K562 (cell line): ENCODE data around the gene NEDD4L. TPM values are rescaled to one million over a fixed set of nuclear protein-coding genes. Genes with fewer than 3 reads are reported as not detected.
A peak's percentile ranks its signal among the peaks of the same experiment; 100 is the strongest.

Source experiments
- ATAC-seq: fragments of 200-7000 bp; cut with Tn5 transposase; 3 replicates; pipeline ENCODE4 v1.9.1; 2020; ENCODE audit warnings: moderate library complexity
- BruUV-seq: library from RNA; stranded (reverse); fragments of 400-500 nt; replicated peaks from 2 replicates; lab custom pipeline; 2021; lab: Mats Ljungman, UMichigan
- CTCF ChIA-PET: fragments of 300-600 bp; formaldehyde crosslinking; extraction: SDS; loops from one replicate; lab custom pipeline; 2021; ENCODE audit warnings: low intra/inter-chr PET ratio; lab: Yijun Ruan, JAX
- POLR2A ChIA-PET: fragments of 300-600, 350-650 bp; sonication (Branson Sonifier 250); formaldehyde crosslinking; extraction: SDS; loops from one replicate; lab custom pipeline; 2021; ENCODE audit warnings: antibody characterized with exemption, inconsistent platforms; lab: Yijun Ruan, JAX
- DNase-seq, 4 experiments: peaks; one replicate each; pipeline versions ENCODE4 v3.0.0 to v3.0.0-alpha.2; 2011 to 2018; ENCODE audit warnings: low spot score in 3 of 4, mixed read lengths in 3 of 4; ENCODE audit errors: extremely low read depth in 1 of 4
- FAIRE-seq: peaks from 2 replicates; lab custom pipeline; 2011; peaks lifted over from hg19 to GRCh38; lab: Jason Lieb, UNC
- H2AFZ ChIP-seq: 2 replicates; pipeline ENCODE4 v1.6.0; 2011; ENCODE audit warnings: low read depth, low read length, control low read depth, inconsistent platforms
- H3K27ac ChIP-seq: fragments of 200-600 bp; 3 replicates; pipeline ENCODE4 v1.8.0; 2011; ENCODE audit warnings: low read depth, mild to moderate bottlenecking, control low read depth, inconsistent platforms, low read length, moderate library complexity, mixed read lengths; ENCODE audit errors: extremely low read depth
- H3K27me3 ChIP-seq, 2 experiments: fragments of 300-600 bp in 1 of 2; 2 replicates in 1 of 2; 3 replicates in 1 of 2; pipeline versions ENCODE4 v1.6.0 to v1.8.0; 2011; ENCODE audit warnings: inconsistent platforms in 2 of 2, low read length in 2 of 2, mild to moderate bottlenecking in 1 of 2, mixed read lengths in 1 of 2, moderate library complexity in 1 of 2; ENCODE audit not compliant: control insufficient read depth in 2 of 2, insufficient read depth in 2 of 2
- H3K36me3 ChIP-seq: fragments of 300-600 bp; 3 replicates; pipeline ENCODE4 v1.8.0; 2011; ENCODE audit warnings: mild to moderate bottlenecking, low read length, inconsistent platforms; ENCODE audit not compliant: control insufficient read depth, insufficient read depth
- H3K4me1 ChIP-seq, 2 experiments: fragments of 200-600 bp in 1 of 2; replicated peaks in 1 of 2; 2 replicates in 1 of 2; 3 replicates in 1 of 2; pipeline versions ENCODE4 v1.5.1 to v1.8.0; 2011; ENCODE audit warnings: inconsistent platforms in 2 of 2, low read length in 2 of 2, mild to moderate bottlenecking in 1 of 2, mixed read lengths in 1 of 2, moderate library complexity in 1 of 2; ENCODE audit not compliant: control insufficient read depth in 2 of 2, insufficient read depth in 2 of 2
- H3K4me2 ChIP-seq: 2 replicates; pipeline ENCODE4 v1.6.1; 2011; ENCODE audit warnings: low read length, control low read depth, inconsistent platforms, mixed read lengths; ENCODE audit not compliant: insufficient read depth
- H3K4me3 ChIP-seq: fragments of 200-600 bp; sonication (generic), shearing (Covaris generic); 2 replicates; pipeline ENCODE4 v1.5.1; 2016; ENCODE audit warnings: control low read depth, inconsistent platforms
- H3K79me2 ChIP-seq: fragments of 200-600 bp; 3 replicates; pipeline ENCODE4 v1.8.0; 2011; ENCODE audit warnings: low read length, inconsistent platforms; ENCODE audit not compliant: control insufficient read depth, insufficient read depth
- H3K9ac ChIP-seq, 2 experiments: 2 replicates each; pipeline versions ENCODE4 v1.6.0 to v1.6.1; 2011; ENCODE audit warnings: low read depth in 2 of 2, low read length in 2 of 2, control low read depth in 1 of 2, inconsistent platforms in 1 of 2, mild to moderate bottlenecking in 1 of 2, mixed read lengths in 1 of 2; ENCODE audit not compliant: insufficient read depth in 1 of 2
- H3K9me1 ChIP-seq: one replicate; pipeline ENCODE4 v1.6.0; 2011; ENCODE audit warnings: inconsistent platforms, mild to moderate bottlenecking, low read length, moderate library complexity; ENCODE audit not compliant: control insufficient read depth, insufficient read depth
- H3K9me3 ChIP-seq: replicated peaks from 2 replicates; pipeline ENCODE4 v1.5.1; 2011; ENCODE audit warnings: low read depth, low read length, inconsistent platforms; ENCODE audit not compliant: control insufficient read depth, insufficient read depth
- H4K20me1 ChIP-seq: replicated peaks from 2 replicates; pipeline ENCODE4 v1.6.1; 2011; ENCODE audit warnings: low read length, inconsistent platforms, mixed read lengths; ENCODE audit not compliant: control insufficient read depth, insufficient read depth
- ARHGAP35 ChIP-seq: fragments of 450-650 bp; IDR thresholded peaks from 2 replicates; pipeline ENCODE4 v1.6.1; 2018; ENCODE audit not compliant: partially characterized antibody
- BDP1 ChIP-seq: IDR thresholded peaks from 3 replicates; pipeline ENCODE4 v1.6.1; 2011; ENCODE audit not compliant: insufficient read length, insufficient read depth
- CEBPZ ChIP-seq: fragments of 150-350 bp; IDR thresholded peaks from 2 replicates; pipeline ENCODE4 v1.6.1; 2014; ENCODE audit warnings: low read depth, mild to moderate bottlenecking, low read length, borderline replicate concordance
- HINFP ChIP-seq: fragments of 450-650 bp; conservative IDR thresholded peaks from 2 replicates; pipeline ENCODE4 v1.6.1; 2016; ENCODE audit warnings: missing genetic modification characterization, low read depth, mild to moderate bottlenecking, control low read depth, missing compliant biosample characterization
- JUND ChIP-seq, 2 experiments: IDR thresholded peaks; 2 replicates in 1 of 2; 3 replicates in 1 of 2; pipeline ENCODE4 v1.6.1; 2011; ENCODE audit warnings: borderline replicate concordance in 2 of 2, low read depth in 2 of 2, low read length in 2 of 2, improper control_type of control experiment in 1 of 2, missing biosample characterization in 1 of 2, missing genetic modification characterization in 1 of 2, missing genetic modification reagents in 1 of 2
- NCOA1 ChIP-seq: fragments of 450-650 bp; IDR thresholded peaks from 2 replicates; pipeline ENCODE4 v1.6.1; 2016; ENCODE audit warnings: low read depth
- NCOA6 ChIP-seq: fragments of 450-650 bp; IDR thresholded peaks from 2 replicates; pipeline ENCODE4 v1.6.1; 2017; ENCODE audit warnings: mild to moderate bottlenecking
- NFE2 ChIP-seq: IDR thresholded peaks from 2 replicates; pipeline ENCODE4 v1.6.1; 2014; ENCODE audit warnings: antibody characterized with exemption, low read depth
- TBP ChIP-seq: optimal IDR thresholded peaks from 2 replicates; pipeline ENCODE3; 2011; ENCODE audit warnings: low read depth, low read length, improper control_type of control experiment
- TEAD4 ChIP-seq, 2 experiments: sonication (generic) in 1 of 2; formaldehyde crosslinking in 1 of 2; IDR thresholded peaks; 2 replicates each; pipeline versions ENCODE4 v1.6.1 to v1.8.0; 2012 to 2022; ENCODE audit warnings: borderline replicate concordance in 1 of 2, inconsistent platforms in 1 of 2, low read length in 1 of 2, mild to moderate bottlenecking in 1 of 2, missing genetic modification reagents in 1 of 2
- WGBS: fragments of 100-300 bp; shearing (Covaris generic); methylation state at CpG from one replicate; pipeline ENCODE4 v1.1.6; 2016; ENCODE audit warnings: low coverage, mixed read lengths; ENCODE audit not compliant: insufficient coverage; ENCODE audit errors: missing lambda C conversion rate; 5-methylcytosine and 5-hydroxymethylcytosine counted together
- in situ Hi-C: fragments of 300-500 bp; cut with MboI; formaldehyde crosslinking; loops from 4 replicates; pipeline ENCODE4 v1.15.0; 2018; ENCODE audit warnings: inconsistent platforms, mixed read lengths
- intact Hi-C: fragments of 100-400 bp; cut with micrococcal nuclease; formaldehyde crosslinking; loops from 2 replicates; pipeline ENCODE4 v1.14.2; 2022
- polyA plus RNA-seq, 8 experiments: library from polyadenylated mRNA; depleted of rRNA in 4 of 8; stranded (reverse) in 5 of 8; unstranded in 3 of 8; fragments of >200 nt; fragmentation: Nextera tagmentation in 2 of 8; fragmentation: Illumina TruSeq in 1 of 8; extraction: Ambion mirVana in 2 of 8; extraction: Trizol in 1 of 8; gene quantifications; 2 replicates each; pipeline versions ENCODE4 v1.2.1 to v1.2.3, GENCODE V29; 2011 to 2014; ENCODE audit warnings: inconsistent platforms in 1 of 8, missing spikeins in 1 of 8
- total RNA-seq, 7 experiments: library from RNA; depleted of rRNA in 6 of 7; stranded (reverse); fragments of >200 nt in 6 of 7; fragmentation: Illumina TruSeq in 2 of 7; extraction: Trizol in 2 of 7; gene quantifications; 2 replicates each; pipeline versions ENCODE4 v1.2.1 to v1.2.3, GENCODE V29; 2011 to 2021; ENCODE audit warnings: low replicate concordance in 1 of 7

NEDD4L gene
- total and polyA plus RNA-seq, 9 of the 15 experiments (the other 6 are each of a cell fraction or from before 2014, with no cell fraction given): 8.1 to 33.4 (median 19.9) TPM

- no peak for TF ChIP-seq CEBPZ
- TF ChIP-seq NCOA6: no peak
- TF ChIP-seq NCOA1: no peak
- no peak for TF ChIP-seq HINFP (tag)
- no peak for TF ChIP-seq NFE2
- no peak for TF ChIP-seq TBP
Observed at GRCh38 chr18:58004317-58004716, 39.7 kb upstream of the NEDD4L start (continued).

- FAIRE-seq (no peak), DNase-seq (peak in 1 of 4 experiments; percentile 8), ATAC-seq (no peak)
- no TSS peak for BruUV-seq
- H3K79me2 ChIP-seq: no peaks in the 10 kb centered on the region
- H2AFZ ChIP-seq: no peak overlapping the region
- H3K36me3 ChIP-seq: no peaks in the 10 kb centered on the region
- WGBS: 10% methylated on average over 2 of the region's 2 CpGs
- H3K9me3 ChIP-seq: no peaks in the 10 kb centered on the region
- no peaks in the 10 kb centered on the region for H4K20me1 ChIP-seq
- no peaks in the 10 kb centered on the region for H3K9me1 ChIP-seq
- no peaks in the 10 kb centered on the region for H3K27me3 ChIP-seq
- no peaks in the 10 kb centered on the region for H3K4me1 ChIP-seq
- intact Hi-C loops: no loop called here
- H3K4me3 ChIP-seq: no peak overlapping the region
- ChIA-PET POLR2A (interaction anchor here (0.6 to 0.7 kb wide), 2 partner anchors 24 to 251 kb away, joined by 3 read pairs; no protein-coding TSS in a partner anchor), CTCF (no interaction called here)
- in situ Hi-C loops: no loop called here
- H3K4me2 ChIP-seq: no peak overlapping the region
- H3K9ac ChIP-seq: no peak overlapping the region
- no peak overlapping the region for H3K27ac ChIP-seq
- no peak for TF ChIP-seq BDP1
- no peak for TF ChIP-seq ARHGAP35
- 0 out of 2 replicates have a peak, but pooled peaks have one; percentile 29 for TF ChIP-seq JUND (IDR thresholded peaks at IDR 0.05; ENCODE audit: borderline replicate concordance, low read depth, low read length)
- no peak for TF ChIP-seq JUND (tag; IDR thresholded peaks at IDR 0.05; ENCODE audit: borderline replicate concordance, low read depth, low read length)
- TF ChIP-seq TEAD4 (IDR thresholded peaks at IDR 0.05; ENCODE audit: low read length): no peak
- no peak for TF ChIP-seq TEAD4 (CRISPR knock-in tag; IDR thresholded peaks at IDR 0.05; ENCODE audit: borderline replicate concordance)
- TF ChIP-seq, all 486 proteins: peak for 1
Observed at GRCh38 chr18:58005011-58005410, 39.0 kb upstream of the NEDD4L start.
